Heart left ventricle (tissue), 13 donors: Measurements from ENCODE around the gene FGF19.

Experiments
- CTCF ChIP-seq, 12 donors: fragments of 200-600 bp; sonication (generic) in 4 of 12; IDR thresholded peaks; one replicate each; pipeline versions ENCODE4 v1.5.0 to v1.8.0; 2018 to 2022; ENCODE audit warnings: antibody characterized with exemption in 12 of 12, mild to moderate bottlenecking in 5 of 12
- POLR2A ChIP-seq, 2 donors: fragments of 450-650 bp; IDR thresholded peaks; one replicate each; pipeline ENCODE4 v1.6.1; 2017; ENCODE audit warnings: antibody characterized with exemption in 2 of 2, mild to moderate bottlenecking in 2 of 2, moderate library complexity in 2 of 2
- donor health status: ischemic (EF 13 %, LVEDD 7.1; RV severe dilation, severe dysfunction).
- donor health status: DM: no; HTN: yes; CAD: no.
- donor health status: DM: no; HTN: no; CAD: no.
- donor health status: ischemic (EF 25% LVEDD 6.9; RV normal size, moderate dysfunction).
- donor health status: ischemic (EF 25% LVEDD 5.7; RV mildly dilated, moderate dysfunction).
- donor health status: ischemic (EF 35%, LVEDD 5.7; RV mildly dilated, moderate dysfunction).
- donor health status: nonischemic (EF 11% LVEDD 7.7; RV severe dilation, severe dysfunction).
- donor health status: DM: yes; HTN: yes; CAD: no.
- donor health status: PGD.
- donor health status: ischemic (EF 29% LVEDD 5.4; RV normal size, mild dysfunction).
- donor health status: nonischemic (EF 23%, LVEDD 6.1; RV moderate dilation, normal function).

GRCh38 chr11:69656536-69657455 is 47.0 kb downstream of the FGF19 start:
- TF ChIP-seq CTCF (IDR thresholded peaks at IDR 0.05) (no peak), POLR2A (IDR thresholded peaks at IDR 0.05) (no peak)
